Prostate gland (tissue), 2 donors: ENCODE results near the gene ANO10.

Source experiments
- POLR2A ChIP-seq: fragments of 450-650 bp; IDR thresholded peaks from one replicate; pipeline ENCODE4 v1.6.1; 2016; ENCODE audit warnings: antibody characterized with exemption, mild to moderate bottlenecking
- TF ChIP-seq, protein P1 (sequence below), 4 experiments: fragments of 200-600 bp in 2 of 4; fragments of 450-650 bp in 2 of 4; sonication (generic) in 2 of 4; IDR thresholded peaks; 1 replicate in 3 of 4; 2 replicates in 1 of 4; pipeline ENCODE4 v1.5.1; 2016 to 2019; ENCODE audit warnings: antibody characterized with exemption in 4 of 4, mild to moderate bottlenecking in 2 of 4, moderate library complexity in 2 of 4

DNA sequence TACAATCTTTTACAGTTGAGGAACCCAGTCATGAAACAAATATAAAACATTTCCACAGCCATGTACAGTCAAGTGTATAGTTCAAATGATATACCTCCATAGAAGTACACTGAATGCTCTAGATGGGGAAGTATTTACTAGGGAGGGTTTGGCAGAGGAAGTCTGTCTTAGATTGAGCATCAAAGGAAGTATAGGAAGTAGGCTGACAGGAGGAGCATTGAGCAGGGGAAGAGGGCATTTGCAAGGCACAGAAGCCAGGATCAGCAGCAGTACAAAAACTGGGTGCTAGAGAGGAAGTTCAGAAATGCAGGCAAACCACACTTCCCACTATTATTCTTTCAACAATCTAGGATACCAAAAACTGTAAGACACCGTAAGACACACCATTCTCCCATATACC lies 122.6 kb downstream of the ANO10 start:
- TF ChIP-seq, protein P1, sequence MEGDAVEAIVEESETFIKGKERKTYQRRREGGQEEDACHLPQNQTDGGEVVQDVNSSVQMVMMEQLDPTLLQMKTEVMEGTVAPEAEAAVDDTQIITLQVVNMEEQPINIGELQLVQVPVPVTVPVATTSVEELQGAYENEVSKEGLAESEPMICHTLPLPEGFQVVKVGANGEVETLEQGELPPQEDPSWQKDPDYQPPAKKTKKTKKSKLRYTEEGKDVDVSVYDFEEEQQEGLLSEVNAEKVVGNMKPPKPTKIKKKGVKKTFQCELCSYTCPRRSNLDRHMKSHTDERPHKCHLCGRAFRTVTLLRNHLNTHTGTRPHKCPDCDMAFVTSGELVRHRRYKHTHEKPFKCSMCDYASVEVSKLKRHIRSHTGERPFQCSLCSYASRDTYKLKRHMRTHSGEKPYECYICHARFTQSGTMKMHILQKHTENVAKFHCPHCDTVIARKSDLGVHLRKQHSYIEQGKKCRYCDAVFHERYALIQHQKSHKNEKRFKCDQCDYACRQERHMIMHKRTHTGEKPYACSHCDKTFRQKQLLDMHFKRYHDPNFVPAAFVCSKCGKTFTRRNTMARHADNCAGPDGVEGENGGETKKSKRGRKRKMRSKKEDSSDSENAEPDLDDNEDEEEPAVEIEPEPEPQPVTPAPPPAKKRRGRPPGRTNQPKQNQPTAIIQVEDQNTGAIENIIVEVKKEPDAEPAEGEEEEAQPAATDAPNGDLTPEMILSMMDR (IDR thresholded peaks at IDR 0.05): no peak
- no peak for TF ChIP-seq POLR2A
